ES-I3 (cell line): ENCODE measurements around the gene C16orf95.

Experiments
- H3K36me3 ChIP-seq: 2 replicates; pipeline ENCODE4 v1.6.1; 2013; ENCODE audit warnings: mild to moderate bottlenecking, low read length, control low read depth, moderate library complexity; ENCODE audit not compliant: insufficient read depth
- H3K4me1 ChIP-seq: 2 replicates; pipeline ENCODE4 v1.6.1; 2013; ENCODE audit warnings: mild to moderate bottlenecking, control low read depth, low read length; ENCODE audit not compliant: insufficient read depth
- H3K9ac ChIP-seq: 2 replicates; pipeline ENCODE4 v1.6.1; 2013; ENCODE audit warnings: low read depth, mild to moderate bottlenecking, low read length, moderate library complexity
- H3K9me3 ChIP-seq: 2 replicates; pipeline ENCODE4 v1.6.1; 2013; ENCODE audit warnings: mild to moderate bottlenecking, low read length, moderate library complexity; ENCODE audit not compliant: control insufficient read depth, insufficient read depth

Gene C16orf95

DNA sequence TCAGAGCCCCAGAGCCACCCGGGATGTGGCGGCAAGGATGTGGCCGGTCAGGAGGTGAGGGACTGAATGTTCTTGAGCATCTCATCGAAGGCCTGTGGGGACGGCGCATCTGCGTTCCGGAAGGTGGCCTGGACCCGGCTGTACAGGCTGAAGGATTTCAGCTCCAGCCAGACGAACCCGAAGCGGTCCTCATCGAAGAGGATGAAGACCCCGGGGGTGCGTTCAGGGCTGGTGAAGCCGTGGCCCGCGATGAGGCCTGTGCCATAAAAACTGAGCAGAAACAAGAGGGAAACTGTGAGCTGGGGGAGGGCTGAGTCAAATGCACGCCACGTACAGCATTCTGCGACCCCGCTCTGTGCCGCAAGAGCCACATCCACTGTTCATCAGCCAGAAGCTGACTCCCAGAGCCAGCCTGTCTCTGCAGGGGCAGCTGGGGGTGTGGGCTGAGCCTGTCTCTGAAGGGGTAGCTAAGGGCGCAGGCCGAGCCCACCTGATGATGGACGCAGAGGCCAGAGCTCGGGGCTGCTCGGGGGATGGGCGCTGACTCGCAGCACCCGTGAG, 14.1 kb upstream of the C16orf95 start:
- H3K9me3 ChIP-seq, result no peaks in the 10 kb centered on the region
- no peaks in the 10 kb centered on the region for H3K4me1 ChIP-seq
- H3K36me3 ChIP-seq, result peaks cover 4% of the 10 kb centered on the region; the same call in 1 of the 2 replicates
- no peak overlapping the region for H3K9ac ChIP-seq

DNA sequence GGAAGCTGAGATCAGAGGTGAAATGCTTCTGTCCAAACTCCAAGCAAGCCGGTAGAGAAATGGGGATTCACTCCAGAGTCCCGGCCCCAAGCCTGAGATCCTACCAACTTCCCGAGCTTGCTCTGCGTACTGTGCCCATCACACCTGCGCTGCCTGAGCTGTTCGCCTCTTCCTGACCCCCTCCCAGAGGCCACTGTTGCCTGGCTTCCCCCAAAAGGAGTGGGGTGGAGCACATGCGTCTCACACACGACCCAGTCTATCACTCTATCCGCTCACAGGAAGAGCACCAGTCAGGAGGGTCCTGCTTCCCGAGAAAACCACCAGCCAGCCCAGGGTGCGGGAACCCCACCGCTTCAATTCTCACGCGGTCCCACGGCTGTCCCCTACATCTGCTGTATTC, 13.5 kb upstream of the C16orf95 start:
- H3K9ac ChIP-seq, result no peak overlapping the region
- no peaks in the 10 kb centered on the region for H3K9me3 ChIP-seq
- no peaks in the 10 kb centered on the region for H3K4me1 ChIP-seq
- H3K36me3 ChIP-seq, result peaks cover 4% of the 10 kb centered on the region; the same call in 1 of the 2 replicates

DNA sequence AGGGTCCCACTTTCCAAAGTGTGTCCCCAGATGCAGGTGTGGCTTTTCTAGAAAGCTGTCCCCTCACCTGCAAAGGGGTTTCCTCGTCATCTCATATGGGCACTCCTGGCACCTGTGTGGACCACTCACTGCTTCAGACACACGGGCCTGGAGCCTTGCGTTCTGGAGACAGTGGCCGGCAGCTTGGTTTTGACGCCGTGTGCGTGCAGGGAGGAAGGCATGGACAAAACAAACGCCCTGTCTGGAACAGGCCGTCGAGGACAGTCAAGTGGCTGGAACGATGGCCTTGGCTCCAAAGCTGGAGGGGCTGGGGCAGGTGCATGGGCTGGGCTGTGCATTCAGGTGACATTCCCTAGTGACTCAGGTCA, 13.0 kb upstream of the C16orf95 start:
- Histone ChIP-seq H3K36me3 (peaks cover 4% of the 10 kb centered on the region; the same call in 1 of the 2 replicates), H3K9me3 (no peaks in the 10 kb centered on the region), H3K9ac (no peak overlapping the region), H3K4me1 (no peaks in the 10 kb centered on the region)

- no peak overlapping the region for H3K9ac ChIP-seq
- no peaks in the 10 kb centered on the region for H3K9me3 ChIP-seq
- peaks cover 4% of the 10 kb centered on the region; the same call in 1 of the 2 replicates for H3K36me3 ChIP-seq
- H3K4me1 ChIP-seq, result no peaks in the 10 kb centered on the region
These were observed 12.5 kb upstream of the C16orf95 start for GRCh38 chr16:87329436-87330256.

- no peaks in the 10 kb centered on the region for H3K4me1 ChIP-seq
- H3K9ac ChIP-seq, result no peak overlapping the region
- peaks cover 4% of the 10 kb centered on the region; the same call in 1 of the 2 replicates for H3K36me3 ChIP-seq
- H3K9me3 ChIP-seq, result no peaks in the 10 kb centered on the region
These were observed 11.7 kb upstream of the C16orf95 start for GRCh38 chr16:87328846-87329245.

- Histone ChIP-seq H3K9ac (no peak overlapping the region), H3K9me3 (no peaks in the 10 kb centered on the region), H3K36me3 (peaks cover 4% of the 10 kb centered on the region; the same call in 1 of the 2 replicates), H3K4me1 (no peaks in the 10 kb centered on the region)
These were observed 10.8 kb upstream of the C16orf95 start for GRCh38 chr16:87327798-87328495.

DNA sequence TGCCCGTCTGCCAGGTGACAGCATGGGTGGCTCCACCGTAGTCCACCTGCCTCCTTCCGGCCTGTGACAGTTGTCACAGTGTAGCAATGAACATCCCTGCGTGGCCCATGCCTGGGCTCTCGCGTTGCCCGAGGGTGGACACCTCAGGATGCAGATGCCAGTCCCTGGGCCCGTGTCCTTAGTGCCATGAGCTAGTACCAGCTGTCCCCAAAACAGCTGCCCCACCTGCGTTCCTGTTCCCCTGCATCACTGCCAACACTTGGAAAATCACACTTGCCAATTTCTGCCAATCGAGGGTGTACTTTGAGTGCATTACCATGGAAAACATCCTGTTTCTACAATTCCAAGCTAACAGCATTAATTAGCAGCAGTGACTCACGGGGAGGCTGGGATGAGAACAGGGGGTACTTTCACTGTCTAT, 9.0 kb upstream of the C16orf95 start:
- Histone ChIP-seq H3K4me1 (no peaks in the 10 kb centered on the region), H3K9me3 (no peaks in the 10 kb centered on the region), H3K36me3 (peaks cover 4% of the 10 kb centered on the region; the same call in 1 of the 2 replicates), H3K9ac (no peak overlapping the region)

DNA sequence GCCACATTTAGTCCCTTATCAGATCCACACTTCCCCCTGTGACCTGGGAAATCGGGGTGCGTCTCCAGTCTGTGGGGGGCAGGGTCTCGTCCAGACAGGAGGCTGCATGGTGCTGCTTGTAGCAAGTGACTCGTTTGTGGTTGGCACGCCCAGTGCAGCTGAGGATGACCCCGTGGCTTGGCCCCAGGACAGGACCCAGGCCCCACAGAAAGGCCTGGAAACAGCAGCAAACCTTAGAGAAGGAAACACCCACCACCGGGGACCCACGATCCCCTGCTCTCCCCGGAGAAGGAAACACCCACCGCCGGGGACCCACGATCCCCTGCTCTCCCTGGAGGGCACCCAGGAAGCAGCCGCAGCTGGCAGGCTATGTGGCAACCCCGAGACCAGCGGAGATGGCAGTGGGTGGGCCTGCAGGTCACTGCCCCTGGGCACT, 8.2 kb upstream of the C16orf95 start:
- Histone ChIP-seq H3K9me3 (no peaks in the 10 kb centered on the region), H3K9ac (no peak overlapping the region), H3K4me1 (no peaks in the 10 kb centered on the region), H3K36me3 (peaks cover 3% of the 10 kb centered on the region; the same call in 1 of the 2 replicates)

DNA sequence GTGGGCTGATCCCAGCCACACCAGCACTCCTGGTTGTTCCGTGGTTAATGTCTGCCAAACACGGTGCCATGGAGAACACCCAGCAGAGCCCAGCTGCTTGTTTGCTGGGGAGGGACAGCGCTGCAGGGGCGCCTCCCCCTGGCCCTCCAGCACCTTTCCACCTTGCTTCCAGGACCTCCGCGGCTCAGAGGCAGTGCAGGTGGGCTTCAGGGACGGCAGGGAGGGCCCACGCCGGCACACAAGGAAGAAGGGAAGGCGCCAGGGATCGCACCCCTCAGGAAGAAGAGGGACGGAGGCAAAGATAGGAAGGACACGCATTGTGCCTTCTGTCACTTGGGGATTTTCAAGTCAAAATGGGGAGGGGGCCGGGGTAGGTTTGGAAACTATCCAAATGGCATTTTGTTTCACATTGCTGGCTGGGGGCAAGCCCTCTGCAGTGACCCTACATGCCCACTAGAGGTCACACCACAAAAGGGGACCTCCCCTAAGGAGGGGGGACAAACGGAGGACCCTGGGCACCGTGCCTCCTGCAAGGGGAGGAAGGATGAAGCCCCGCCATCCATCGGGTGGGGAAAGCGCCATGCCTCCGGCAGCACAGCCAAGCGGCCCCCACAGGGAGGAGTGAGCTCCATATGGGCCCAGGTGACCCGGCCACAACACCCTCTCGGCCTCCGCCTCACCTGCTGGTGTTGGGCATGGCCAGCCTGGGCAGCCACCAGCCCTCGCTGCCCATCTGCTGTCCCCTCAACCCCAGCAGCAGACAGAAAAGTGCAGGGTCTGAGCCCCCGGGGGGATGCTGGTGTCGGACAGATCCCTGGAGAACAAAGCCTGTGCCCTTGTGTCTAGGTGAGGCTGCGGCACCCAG, 7.5 kb upstream of the C16orf95 start:
- Histone ChIP-seq H3K9ac (no peak overlapping the region), H3K36me3 (no peaks in the 10 kb centered on the region), H3K9me3 (no peaks in the 10 kb centered on the region), H3K4me1 (no peaks in the 10 kb centered on the region)

- H3K9me3 ChIP-seq, result no peaks in the 10 kb centered on the region
- no peaks in the 10 kb centered on the region for H3K36me3 ChIP-seq
- no peaks in the 10 kb centered on the region for H3K4me1 ChIP-seq
- H3K9ac ChIP-seq, result no peak overlapping the region
These were observed 6.7 kb upstream of the C16orf95 start for GRCh38 chr16:87323727-87324410.

GRCh38 chr16:87322833-87323726, 5.9 kb upstream of the C16orf95 start:
- H3K9me3 ChIP-seq, result no peaks in the 10 kb centered on the region
- H3K36me3 ChIP-seq, result no peaks in the 10 kb centered on the region
- H3K4me1 ChIP-seq, result no peaks in the 10 kb centered on the region; the same call in 1 of the 2 replicates
- H3K9ac ChIP-seq, result no peak overlapping the region

- Histone ChIP-seq H3K4me1 (no peaks in the 10 kb centered on the region; the same call in 1 of the 2 replicates), H3K9me3 (no peaks in the 10 kb centered on the region), H3K36me3 (no peaks in the 10 kb centered on the region), H3K9ac (no peak overlapping the region)
These were observed 5.2 kb upstream of the C16orf95 start for GRCh38 chr16:87322360-87322759.
